ENCODE results near the gene MAGEA3. TPM values are rescaled to one million over a fixed set of nuclear protein-coding genes. Genes with fewer than 3 reads are reported as not detected.
"Not testable (repeated sequence)": the region's sequence is repeated elsewhere in the genome, so short reads cannot be mapped to it uniquely, and the experiment has no call there.

MAGEA3 gene, protein sequence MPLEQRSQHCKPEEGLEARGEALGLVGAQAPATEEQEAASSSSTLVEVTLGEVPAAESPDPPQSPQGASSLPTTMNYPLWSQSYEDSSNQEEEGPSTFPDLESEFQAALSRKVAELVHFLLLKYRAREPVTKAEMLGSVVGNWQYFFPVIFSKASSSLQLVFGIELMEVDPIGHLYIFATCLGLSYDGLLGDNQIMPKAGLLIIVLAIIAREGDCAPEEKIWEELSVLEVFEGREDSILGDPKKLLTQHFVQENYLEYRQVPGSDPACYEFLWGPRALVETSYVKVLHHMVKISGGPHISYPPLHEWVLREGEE
- not detected in 2 replicates for total RNA-seq (2022)
- not detected for Bru-seq, nascent RNA
- not detected for BruChase-seq, experiment 1, labeled RNA remaining after a 6-hour chase
- BruChase-seq, experiment 2, labeled RNA remaining after a 2-hour chase: not detected
- long read RNA-seq: 0 reads

DNA sequence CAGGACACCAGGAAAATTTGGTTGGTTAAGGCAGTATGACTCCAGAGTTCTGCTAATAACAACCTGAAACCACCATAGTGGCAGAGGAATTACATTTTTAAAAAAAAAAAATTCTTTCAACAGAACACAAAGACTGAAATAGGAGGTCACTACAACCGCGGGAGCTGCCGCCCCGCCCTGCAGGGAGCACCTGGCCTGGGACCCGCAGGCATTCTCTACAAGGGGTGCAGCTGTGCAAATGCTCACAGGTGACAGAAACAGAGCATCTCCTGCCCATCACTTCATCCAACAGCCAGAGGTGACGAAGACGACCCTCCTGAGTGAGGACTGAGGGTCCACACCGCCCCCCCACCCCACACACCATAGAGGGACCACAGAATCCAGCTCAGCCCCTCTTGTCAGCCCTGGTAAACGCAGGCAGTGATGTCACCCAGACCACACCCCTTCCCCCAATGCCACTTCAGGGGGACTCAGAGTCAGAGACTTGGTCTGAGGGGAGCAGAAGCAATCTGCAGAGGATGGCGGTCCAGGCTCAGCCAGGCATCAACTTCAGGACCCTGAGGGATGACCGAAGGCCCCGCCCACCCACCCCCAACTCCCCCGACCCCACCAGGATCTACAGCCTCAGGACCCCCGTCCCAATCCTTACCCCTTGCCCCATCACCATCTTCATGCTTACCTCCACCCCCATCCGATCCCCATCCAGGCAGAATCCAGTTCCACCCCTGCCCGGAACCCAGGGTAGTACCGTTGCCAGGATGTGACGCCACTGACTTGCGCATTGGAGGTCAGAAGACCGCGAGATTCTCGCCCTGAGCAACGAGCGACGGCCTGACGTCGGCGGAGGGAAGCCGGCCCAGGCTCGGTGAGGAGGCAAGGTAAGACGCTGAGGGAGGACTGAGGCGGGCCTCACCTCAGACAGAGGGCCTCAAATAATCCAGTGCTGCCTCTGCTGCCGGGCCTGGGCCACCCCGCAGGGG, at the start of gene MAGEA3:
Gene MAGEA3 (plus strand): TSS at position 843 of the 980 bp plus-strand sequence. CDS start 2,039 bp downstream, outside the sequence.
- BruUV-seq (replicated peaks); H3K27me3 Mint-ChIP-seq (ENCODE audit: insufficient read depth, unreplicated experiment); H3K27ac Mint-ChIP-seq (ENCODE audit: low read depth, unreplicated experiment); DNase-seq (ENCODE audit: unreplicated experiment); H3K9me3 Mint-ChIP-seq (ENCODE audit: unreplicated experiment); CTCF ChIA-PET; POLR2A ChIA-PET; H3K4me1 Mint-ChIP-seq (ENCODE audit: insufficient read depth, unreplicated experiment); intact Hi-C loops (cut with micrococcal nuclease); H3K4me3 Mint-ChIP-seq (ENCODE audit: unreplicated experiment); H3K36me3 Mint-ChIP-seq (ENCODE audit: insufficient read depth, unreplicated experiment): not testable (repeated sequence)

GRCh38 chrX:152652060-152652459, 46.5 kb upstream of the MAGEA3 start:
- POLR2A ChIA-PET: no interaction called here

DNA sequence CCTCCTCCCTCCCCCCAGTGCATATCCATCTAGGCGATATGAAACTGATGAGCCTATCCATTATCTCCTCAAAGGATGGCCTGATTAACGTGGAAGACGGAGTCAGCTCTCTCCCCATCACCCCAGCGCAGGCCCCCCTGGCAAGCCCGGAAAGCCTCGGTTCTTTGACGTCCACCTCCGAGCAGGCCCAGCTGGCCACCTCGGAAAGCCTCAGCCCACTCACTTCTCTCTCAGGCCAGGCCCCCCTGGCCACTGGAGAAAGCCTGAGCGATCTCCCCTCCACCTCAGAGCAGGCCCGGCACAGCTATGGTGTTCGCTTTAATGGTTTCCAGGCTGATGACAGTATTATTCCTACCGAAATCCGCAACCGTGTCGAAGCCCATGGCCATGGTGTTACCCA, 46.1 kb upstream of the MAGEA3 start:
- no peaks in the 10 kb centered on the region for H3K27me3 Mint-ChIP-seq (ENCODE audit: insufficient read depth, unreplicated experiment)
- H3K27ac Mint-ChIP-seq (ENCODE audit: low read depth, unreplicated experiment): no peak overlapping the region
- intact Hi-C loops (cut with micrococcal nuclease): no loop called here
- H3K36me3 Mint-ChIP-seq (ENCODE audit: insufficient read depth, unreplicated experiment): no peaks in the 10 kb centered on the region
- POLR2A ChIA-PET: no interaction called here
- DNase-seq (ENCODE audit: unreplicated experiment): no peak
- TF ChIP-seq, protein P1, sequence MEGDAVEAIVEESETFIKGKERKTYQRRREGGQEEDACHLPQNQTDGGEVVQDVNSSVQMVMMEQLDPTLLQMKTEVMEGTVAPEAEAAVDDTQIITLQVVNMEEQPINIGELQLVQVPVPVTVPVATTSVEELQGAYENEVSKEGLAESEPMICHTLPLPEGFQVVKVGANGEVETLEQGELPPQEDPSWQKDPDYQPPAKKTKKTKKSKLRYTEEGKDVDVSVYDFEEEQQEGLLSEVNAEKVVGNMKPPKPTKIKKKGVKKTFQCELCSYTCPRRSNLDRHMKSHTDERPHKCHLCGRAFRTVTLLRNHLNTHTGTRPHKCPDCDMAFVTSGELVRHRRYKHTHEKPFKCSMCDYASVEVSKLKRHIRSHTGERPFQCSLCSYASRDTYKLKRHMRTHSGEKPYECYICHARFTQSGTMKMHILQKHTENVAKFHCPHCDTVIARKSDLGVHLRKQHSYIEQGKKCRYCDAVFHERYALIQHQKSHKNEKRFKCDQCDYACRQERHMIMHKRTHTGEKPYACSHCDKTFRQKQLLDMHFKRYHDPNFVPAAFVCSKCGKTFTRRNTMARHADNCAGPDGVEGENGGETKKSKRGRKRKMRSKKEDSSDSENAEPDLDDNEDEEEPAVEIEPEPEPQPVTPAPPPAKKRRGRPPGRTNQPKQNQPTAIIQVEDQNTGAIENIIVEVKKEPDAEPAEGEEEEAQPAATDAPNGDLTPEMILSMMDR (IDR thresholded peaks at IDR 0.05; ENCODE audit: unreplicated experiment): no peak
- no peaks in the 10 kb centered on the region for H3K4me1 Mint-ChIP-seq (ENCODE audit: insufficient read depth, unreplicated experiment)
- no peak overlapping the region for H3K4me3 Mint-ChIP-seq (ENCODE audit: unreplicated experiment)
- CTCF ChIA-PET: interaction anchor here (0.8 kb wide), 2 partner anchors 12 to 164 kb away, joined by 3 to 5 read pairs; no protein-coding TSS in a partner anchor
- H3K9me3 Mint-ChIP-seq (ENCODE audit: unreplicated experiment): peaks cover 9% of the 10 kb centered on the region
- BruUV-seq (replicated peaks): no TSS peak

More at GRCh38 chrX:152652060-152652459, 46.5 kb upstream of the MAGEA3 start:
- TF ChIP-seq, protein P1 (IDR thresholded peaks at IDR 0.05; ENCODE audit: unreplicated experiment): no peak
- CTCF ChIA-PET: interaction anchor here (0.8 kb wide), 2 partner anchors 11 to 165 kb away, joined by 3 to 5 read pairs; no protein-coding TSS in a partner anchor
- intact Hi-C loops (cut with micrococcal nuclease): no loop called here
- H3K27me3 Mint-ChIP-seq (ENCODE audit: insufficient read depth, unreplicated experiment): no peaks in the 10 kb centered on the region
- H3K4me1 Mint-ChIP-seq (ENCODE audit: insufficient read depth, unreplicated experiment): no peaks in the 10 kb centered on the region
- no TSS peak for BruUV-seq (replicated peaks)
- H3K27ac Mint-ChIP-seq (ENCODE audit: low read depth, unreplicated experiment): no peak overlapping the region
- peaks cover 9% of the 10 kb centered on the region for H3K9me3 Mint-ChIP-seq (ENCODE audit: unreplicated experiment)
- DNase-seq (ENCODE audit: unreplicated experiment): no peak
- H3K4me3 Mint-ChIP-seq (ENCODE audit: unreplicated experiment): no peak overlapping the region
- no peaks in the 10 kb centered on the region for H3K36me3 Mint-ChIP-seq (ENCODE audit: insufficient read depth, unreplicated experiment)

GRCh38 chrX:152656087-152656486, 42.5 kb upstream of the MAGEA3 start:
- no TSS peak for BruUV-seq (replicated peaks)
- CTCF ChIA-PET: interaction anchor here (1.0 kb wide), 1 partner anchor 21 kb away, joined by 5 read pairs; no protein-coding TSS in a partner anchor
- H3K4me1 Mint-ChIP-seq (ENCODE audit: insufficient read depth, unreplicated experiment): no peaks in the 10 kb centered on the region
- DNase-seq (ENCODE audit: unreplicated experiment): no peak
- H3K9me3 Mint-ChIP-seq (ENCODE audit: unreplicated experiment): no peaks in the 10 kb centered on the region
- intact Hi-C loops (cut with micrococcal nuclease): no loop called here
- H3K4me3 Mint-ChIP-seq (ENCODE audit: unreplicated experiment): no peak overlapping the region
- POLR2A ChIA-PET: no interaction called here
- no peaks in the 10 kb centered on the region for H3K27me3 Mint-ChIP-seq (ENCODE audit: insufficient read depth, unreplicated experiment)
- no peaks in the 10 kb centered on the region for H3K36me3 Mint-ChIP-seq (ENCODE audit: insufficient read depth, unreplicated experiment)
- TF ChIP-seq, protein P1 (IDR thresholded peaks at IDR 0.05; ENCODE audit: unreplicated experiment): no peak
- no peak overlapping the region for H3K27ac Mint-ChIP-seq (ENCODE audit: low read depth, unreplicated experiment)

All from MCF 10A (cell line).